ENCODE data around the gene KCNIP1. TPM values are rescaled to one million over a fixed set of nuclear protein-coding genes. Genes with fewer than 3 reads are reported as not detected.

The KCNIP1 gene
- total and polyA plus RNA-seq, 2 experiments from 2014 or later = 0.43 to 0.80 TPM

GRCh38 chr5:170632985-170633234, 129.1 kb downstream of the KCNIP1 start:
- no peaks in the 10 kb centered on the region for H3K9me2 ChIP-seq (replicated peaks; ENCODE audit: insufficient read depth)
- H4K20me1 ChIP-seq (ENCODE audit: insufficient read depth, poor library complexity, severe bottlenecking) = no peaks in the 10 kb centered on the region
- H3K36me3 ChIP-seq (replicated peaks; ENCODE audit: insufficient read depth, low read depth) = no peaks in the 10 kb centered on the region
- H3K4me3 ChIP-seq = no peak overlapping the region
- peaks cover 14% of the 10 kb centered on the region for H3K4me1 ChIP-seq (ENCODE audit: insufficient read depth)
- peak overlapping the region; percentile 88 for H3K27ac ChIP-seq
- TF ChIP-seq EZH2 (IDR thresholded peaks at IDR 0.05; ENCODE audit: borderline replicate concordance) = no peak
- no peak for TF ChIP-seq EZH2phosphoT487 (IDR thresholded peaks at IDR 0.05; ENCODE audit: low read depth, severe bottlenecking, unreplicated experiment)
- peak; percentile 99 for TF ChIP-seq CTCF (IDR thresholded peaks at IDR 0.05; ENCODE audit: poor library complexity)
- no peaks in the 10 kb centered on the region for H3K27me3 ChIP-seq
- peak overlapping the region; percentile 81 for H3K4me2 ChIP-seq
- WGBS (ENCODE audit: low lambda C conversion rate, missing lambda C conversion rate) = 3% methylated on average over 11 of the region's 12 CpGs
- peak; percentile 85 for DNase-seq (ENCODE audit: low spot score)
- no peaks in the 10 kb centered on the region for H3K9me3 ChIP-seq (ENCODE audit: low read depth)
- H3K79me2 ChIP-seq = no peaks in the 10 kb centered on the region
- H2AFZ ChIP-seq = peak overlapping the region; percentile 66

GRCh38 chr5:170633235-170634081, 129.6 kb downstream of the KCNIP1 start:
- no peaks in the 10 kb centered on the region for H3K27me3 ChIP-seq
- H3K4me3 ChIP-seq = peak overlapping the region; percentile 17
- peak overlapping the region; percentile 81 for H3K4me2 ChIP-seq
- no peaks in the 10 kb centered on the region for H3K36me3 ChIP-seq (replicated peaks; ENCODE audit: insufficient read depth, low read depth)
- 8% methylated on average over 10 of the region's 25 CpGs for WGBS (ENCODE audit: low lambda C conversion rate, missing lambda C conversion rate)
- no peak for TF ChIP-seq EZH2phosphoT487 (IDR thresholded peaks at IDR 0.05; ENCODE audit: low read depth, severe bottlenecking, unreplicated experiment)
- TF ChIP-seq CTCF (IDR thresholded peaks at IDR 0.05; ENCODE audit: poor library complexity) = no peak
- TF ChIP-seq EZH2 (IDR thresholded peaks at IDR 0.05; ENCODE audit: borderline replicate concordance) = no peak
- H3K9me2 ChIP-seq (replicated peaks; ENCODE audit: insufficient read depth) = no peaks in the 10 kb centered on the region
- peak overlapping the region; percentile 66 for H2AFZ ChIP-seq
- peak overlapping the region; percentile 88 for H3K27ac ChIP-seq
- DNase-seq (ENCODE audit: low spot score) = peak; percentile 78
- no peaks in the 10 kb centered on the region for H3K9me3 ChIP-seq (ENCODE audit: low read depth)
- H4K20me1 ChIP-seq (ENCODE audit: insufficient read depth, poor library complexity, severe bottlenecking) = no peaks in the 10 kb centered on the region
- H3K4me1 ChIP-seq (ENCODE audit: insufficient read depth) = peaks cover 14% of the 10 kb centered on the region
- no peaks in the 10 kb centered on the region for H3K79me2 ChIP-seq

DNA sequence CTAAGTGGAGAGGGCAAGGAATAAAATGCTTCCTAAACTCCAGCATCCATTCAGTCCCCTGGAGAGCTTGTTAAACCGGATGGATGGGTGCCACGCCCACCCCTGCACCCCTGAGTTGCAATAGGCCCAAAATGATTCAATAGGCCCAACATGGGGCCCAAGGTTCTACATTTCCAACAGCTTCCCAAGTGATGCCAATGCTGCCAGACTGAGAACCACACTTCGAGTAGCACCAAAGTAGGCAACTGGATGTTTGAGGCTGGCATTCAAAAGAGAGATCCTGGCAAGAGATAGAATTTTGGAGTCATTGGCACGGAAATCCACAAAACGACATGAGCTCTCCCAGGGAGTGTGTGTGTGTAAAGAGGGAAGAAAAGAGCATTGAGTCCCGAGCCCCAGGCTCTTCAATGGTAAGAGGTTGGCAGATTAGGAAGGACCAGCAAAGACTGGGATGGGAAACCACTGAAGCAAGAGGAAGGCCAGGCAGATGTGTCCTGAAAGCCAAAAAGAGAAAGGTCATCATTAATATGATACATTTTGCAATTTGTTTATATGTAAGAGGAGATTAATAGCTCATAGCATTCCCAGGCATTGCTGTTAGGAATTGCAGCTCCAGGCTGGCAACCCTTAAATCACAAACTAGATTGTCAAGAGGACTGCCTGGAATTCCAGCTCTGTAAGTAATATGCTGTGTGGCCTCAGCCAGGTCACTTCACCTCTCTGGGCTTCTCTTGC, 130.6 kb downstream of the KCNIP1 start:
- Histone ChIP-seq H4K20me1 (ENCODE audit: insufficient read depth, poor library complexity, severe bottlenecking) (no peaks in the 10 kb centered on the region), H3K9me3 (ENCODE audit: low read depth) (no peaks in the 10 kb centered on the region), H3K27ac (peak overlapping the region; percentile 69), H3K9me2 (replicated peaks; ENCODE audit: insufficient read depth) (no peaks in the 10 kb centered on the region), H2AFZ (no peak overlapping the region), H3K4me3 (no peak overlapping the region), H3K4me2 (peak overlapping the region; percentile 81), H3K27me3 (no peaks in the 10 kb centered on the region), H3K79me2 (no peaks in the 10 kb centered on the region), H3K36me3 (replicated peaks; ENCODE audit: insufficient read depth, low read depth) (no peaks in the 10 kb centered on the region), H3K4me1 (ENCODE audit: insufficient read depth) (peaks cover 14% of the 10 kb centered on the region)
- DNase-seq (ENCODE audit: low spot score) = no peak
- 76% methylated on average over 6 of the region's 6 CpGs for WGBS (ENCODE audit: low lambda C conversion rate, missing lambda C conversion rate)
- TF ChIP-seq EZH2phosphoT487 (IDR thresholded peaks at IDR 0.05; ENCODE audit: low read depth, severe bottlenecking, unreplicated experiment) = no peak
- no peak for TF ChIP-seq CTCF (IDR thresholded peaks at IDR 0.05; ENCODE audit: poor library complexity)
- no peak for TF ChIP-seq EZH2 (IDR thresholded peaks at IDR 0.05; ENCODE audit: borderline replicate concordance)

Measured in hepatocyte (in vitro differentiated cells).